ENCODE measurements around the gene ZNF569.
"Not testable (repeated sequence)": the region's sequence is repeated elsewhere in the genome, so short reads cannot be mapped to it uniquely, and the experiment has no call there.

ZNF569 gene

GRCh38 chr19:37389234-37389633 is 78.0 kb downstream of the ZNF569 start:
- Histone ChIP-seq H3K4me1 (ENCODE audit: insufficient read depth, low read length) (no peaks in the 10 kb centered on the region), H3K27ac (ENCODE audit: low read depth, low read length) (no peak overlapping the region), H3K4me3 (ENCODE audit: low read depth in 1 of 2, low read length in 2 of 2) (peak overlapping the region in 1 of 2 donors; percentile 38), H3K9me3 (ENCODE audit: low read length) (peaks cover 63% of the 10 kb centered on the region), H3K36me3 (ENCODE audit: insufficient read depth, low read length) (peaks cover 51% of the 10 kb centered on the region), H3K27me3 (ENCODE audit: control insufficient read depth in 1 of 2, insufficient read depth in 2 of 2, low read length in 2 of 2) (no peaks in the 10 kb centered on the region), H3K9ac (ENCODE audit: low read length) (no peak overlapping the region)

GRCh38 chr19:37370880-37371661 is 96.2 kb downstream of the ZNF569 start, which contains the start of gene ZNF527:
Gene ZNF527, plus strand, starts transcription at chr19:37371099. Its CDS starts 3,100 bp downstream, at chr19:37374199.
- Histone ChIP-seq H3K27ac (ENCODE audit: low read depth, low read length) (peak within 1 kb of the TSS; percentile 86), H3K4me1 (ENCODE audit: insufficient read depth, low read length) (no peaks in the 10 kb centered on the region), H3K9ac (ENCODE audit: low read length) (peak within 1 kb of the TSS; percentile 92), H3K4me3 (ENCODE audit: low read depth in 1 of 2, low read length in 2 of 2) (peak within 1 kb of the TSS; percentile 52 to 90), H3K36me3 (ENCODE audit: insufficient read depth, low read length) (peaks cover 19% of the 10 kb centered on the region), H3K27me3 (ENCODE audit: control insufficient read depth in 1 of 2, insufficient read depth in 2 of 2, low read length in 2 of 2) (no peaks in the 10 kb centered on the region), H3K9me3 (ENCODE audit: low read length) (no peaks in the 10 kb centered on the region)

GRCh38 chr19:37370386-37370879 is 96.8 kb downstream of the ZNF569 start:
- H3K36me3 ChIP-seq (ENCODE audit: insufficient read depth, low read length) = peaks cover 13% of the 10 kb centered on the region
- not testable (repeated sequence) for H3K9me3 ChIP-seq (ENCODE audit: low read length); H3K27me3 ChIP-seq (ENCODE audit: control insufficient read depth in 1 of 2, insufficient read depth in 2 of 2, low read length in 2 of 2); H3K4me1 ChIP-seq (ENCODE audit: insufficient read depth, low read length)
- peak overlapping the region; percentile 92 for H3K9ac ChIP-seq (ENCODE audit: low read length)
- peak overlapping the region; percentile 86 for H3K27ac ChIP-seq (ENCODE audit: low read depth, low read length)
- H3K4me3 ChIP-seq (ENCODE audit: low read depth in 1 of 2, low read length in 2 of 2) = peak overlapping the region; percentile 52 to 90

GRCh38 chr19:37362733-37363132 is 104.5 kb downstream of the ZNF569 start:
- Histone ChIP-seq H3K9ac (ENCODE audit: low read length) (no peak overlapping the region), H3K27me3 (ENCODE audit: control insufficient read depth in 1 of 2, insufficient read depth in 2 of 2, low read length in 2 of 2) (no peaks in the 10 kb centered on the region), H3K36me3 (ENCODE audit: insufficient read depth, low read length) (peaks cover 32% of the 10 kb centered on the region), H3K27ac (ENCODE audit: low read depth, low read length) (no peak overlapping the region), H3K9me3 (ENCODE audit: low read length) (peaks cover 8% of the 10 kb centered on the region), H3K4me3 (ENCODE audit: low read depth in 1 of 2, low read length in 2 of 2) (no peak overlapping the region), H3K4me1 (ENCODE audit: insufficient read depth, low read length) (no peaks in the 10 kb centered on the region)

- H3K4me3 ChIP-seq (ENCODE audit: low read depth in 1 of 2, low read length in 2 of 2) = no peak overlapping the region
- H3K9me3 ChIP-seq (ENCODE audit: low read length) = peaks cover 8% of the 10 kb centered on the region
- H3K36me3 ChIP-seq (ENCODE audit: insufficient read depth, low read length) = peaks cover 32% of the 10 kb centered on the region
- H3K4me1 ChIP-seq (ENCODE audit: insufficient read depth, low read length) = no peaks in the 10 kb centered on the region
- no peaks in the 10 kb centered on the region for H3K27me3 ChIP-seq (ENCODE audit: control insufficient read depth in 1 of 2, insufficient read depth in 2 of 2, low read length in 2 of 2)
- no peak overlapping the region for H3K9ac ChIP-seq (ENCODE audit: low read length)
- H3K27ac ChIP-seq (ENCODE audit: low read depth, low read length) = no peak overlapping the region
Measured at GRCh38 chr19:37361994-37362393, 105.2 kb downstream of the ZNF569 start.

Data from muscle layer of colon (tissue), 2 donors.